Hematopoietic multipotent progenitor cell treated with erythropoietin and hydrocortisone succinate and interleukin-3 and kit ligand, for 4 days (in vitro differentiated cells): ENCODE results near the gene TRIM8.

Source experiments
- DNase-seq: peaks from one replicate; pipeline ENCODE4 v3.0.0-alpha.2; 2015

TRIM8 gene, protein sequence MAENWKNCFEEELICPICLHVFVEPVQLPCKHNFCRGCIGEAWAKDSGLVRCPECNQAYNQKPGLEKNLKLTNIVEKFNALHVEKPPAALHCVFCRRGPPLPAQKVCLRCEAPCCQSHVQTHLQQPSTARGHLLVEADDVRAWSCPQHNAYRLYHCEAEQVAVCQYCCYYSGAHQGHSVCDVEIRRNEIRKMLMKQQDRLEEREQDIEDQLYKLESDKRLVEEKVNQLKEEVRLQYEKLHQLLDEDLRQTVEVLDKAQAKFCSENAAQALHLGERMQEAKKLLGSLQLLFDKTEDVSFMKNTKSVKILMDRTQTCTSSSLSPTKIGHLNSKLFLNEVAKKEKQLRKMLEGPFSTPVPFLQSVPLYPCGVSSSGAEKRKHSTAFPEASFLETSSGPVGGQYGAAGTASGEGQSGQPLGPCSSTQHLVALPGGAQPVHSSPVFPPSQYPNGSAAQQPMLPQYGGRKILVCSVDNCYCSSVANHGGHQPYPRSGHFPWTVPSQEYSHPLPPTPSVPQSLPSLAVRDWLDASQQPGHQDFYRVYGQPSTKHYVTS

DNA sequence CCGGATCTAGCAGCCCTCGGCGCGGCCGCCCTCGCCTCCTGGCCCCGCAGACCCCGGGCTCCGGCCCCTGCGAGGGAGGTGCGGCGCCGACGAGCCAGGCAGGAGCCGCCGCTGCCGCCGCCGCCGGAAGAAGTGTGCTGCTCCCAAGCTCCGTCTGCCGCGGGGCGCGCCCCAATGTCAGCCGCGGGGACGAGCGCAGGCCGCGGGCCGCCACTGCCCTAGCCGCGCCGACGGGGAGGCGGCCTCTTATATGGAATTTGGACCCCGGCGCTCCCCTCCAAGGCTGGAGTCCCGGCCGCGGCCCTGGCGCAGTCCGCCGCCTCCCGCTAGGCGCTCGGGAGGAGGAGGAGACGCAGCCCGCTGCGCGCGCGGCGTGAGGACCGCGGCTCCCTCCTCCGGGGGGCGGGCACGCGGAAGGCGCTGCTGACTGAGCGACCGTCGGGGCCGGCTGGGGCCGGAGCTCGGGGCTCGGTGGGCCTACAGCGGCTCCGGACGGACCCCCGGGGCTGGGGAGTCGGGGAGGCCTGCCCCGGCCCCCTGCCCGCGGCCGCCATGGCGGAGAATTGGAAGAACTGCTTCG is at the start of gene TRIM8:
Gene TRIM8 (plus strand): TSS at position 414 of the 580 bp plus-strand sequence. CDS start 139 bp downstream, at position 553.
- peak; percentile 80 for DNase-seq

DNA sequence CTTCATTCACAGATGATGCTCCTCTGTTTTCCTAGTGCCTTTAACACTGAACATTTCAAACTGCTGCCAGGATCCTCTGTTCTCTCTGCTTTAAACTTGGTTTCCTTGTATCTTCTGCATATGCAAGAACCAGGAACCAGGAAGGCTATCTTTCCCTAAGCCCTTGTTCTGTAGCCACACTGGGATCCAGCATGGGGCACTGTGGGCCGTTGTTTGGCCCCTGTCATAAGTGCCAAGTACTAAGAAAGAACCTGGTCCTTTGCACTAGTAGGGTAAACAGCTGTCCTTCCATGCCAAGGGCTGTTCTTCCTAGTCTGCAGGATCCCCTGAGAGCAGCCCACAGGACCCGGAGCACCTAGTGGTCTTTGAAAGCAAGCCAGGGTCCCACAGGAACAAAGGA is 49.0 kb upstream of the TRIM8 start:
- DNase-seq, result peak; percentile 45

DNA sequence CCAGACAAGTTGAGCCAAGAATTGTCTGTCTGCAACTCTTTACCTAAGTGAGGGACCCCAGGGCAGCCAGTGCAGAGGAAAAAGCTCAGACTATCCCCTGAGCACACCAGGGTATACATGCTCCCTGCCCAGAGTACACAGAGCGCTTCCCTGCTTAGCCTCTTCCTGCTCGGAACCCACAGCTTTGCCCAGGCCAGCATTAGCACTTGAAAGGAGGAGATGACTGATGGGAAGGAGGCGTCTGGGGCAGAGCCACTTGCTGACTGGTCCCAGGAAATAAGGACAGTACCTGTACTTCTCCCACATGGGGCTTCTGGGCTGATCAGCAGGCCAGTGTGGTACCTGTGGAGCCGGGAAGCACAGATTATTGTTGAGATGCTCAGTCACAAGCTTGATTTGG is 48.4 kb upstream of the TRIM8 start:
- DNase-seq, result no peak

DNA sequence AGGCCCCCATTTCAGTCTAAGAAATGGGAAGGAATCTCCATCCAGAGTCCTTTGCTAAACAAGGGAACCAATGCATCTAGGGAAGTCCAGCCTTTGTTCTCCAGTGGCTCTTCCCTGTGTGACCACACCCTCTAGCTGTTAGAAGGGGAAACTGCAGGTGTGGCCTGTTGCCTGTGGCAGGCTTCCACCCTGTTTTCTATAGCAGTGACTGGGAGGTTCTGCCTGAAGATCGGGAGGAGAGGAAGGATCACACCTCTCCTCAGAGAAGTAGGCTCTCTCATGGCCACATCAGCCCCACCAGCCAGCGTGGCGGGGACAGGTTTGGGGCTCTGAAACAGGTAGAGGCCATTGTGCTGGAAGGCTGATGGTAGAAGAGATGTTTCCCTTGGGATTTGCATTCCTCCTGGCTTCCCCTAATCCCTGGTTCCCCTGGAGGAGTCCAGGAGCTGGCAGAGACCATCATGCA is 47.7 kb upstream of the TRIM8 start:
- DNase-seq, result peak; percentile 84

DNA sequence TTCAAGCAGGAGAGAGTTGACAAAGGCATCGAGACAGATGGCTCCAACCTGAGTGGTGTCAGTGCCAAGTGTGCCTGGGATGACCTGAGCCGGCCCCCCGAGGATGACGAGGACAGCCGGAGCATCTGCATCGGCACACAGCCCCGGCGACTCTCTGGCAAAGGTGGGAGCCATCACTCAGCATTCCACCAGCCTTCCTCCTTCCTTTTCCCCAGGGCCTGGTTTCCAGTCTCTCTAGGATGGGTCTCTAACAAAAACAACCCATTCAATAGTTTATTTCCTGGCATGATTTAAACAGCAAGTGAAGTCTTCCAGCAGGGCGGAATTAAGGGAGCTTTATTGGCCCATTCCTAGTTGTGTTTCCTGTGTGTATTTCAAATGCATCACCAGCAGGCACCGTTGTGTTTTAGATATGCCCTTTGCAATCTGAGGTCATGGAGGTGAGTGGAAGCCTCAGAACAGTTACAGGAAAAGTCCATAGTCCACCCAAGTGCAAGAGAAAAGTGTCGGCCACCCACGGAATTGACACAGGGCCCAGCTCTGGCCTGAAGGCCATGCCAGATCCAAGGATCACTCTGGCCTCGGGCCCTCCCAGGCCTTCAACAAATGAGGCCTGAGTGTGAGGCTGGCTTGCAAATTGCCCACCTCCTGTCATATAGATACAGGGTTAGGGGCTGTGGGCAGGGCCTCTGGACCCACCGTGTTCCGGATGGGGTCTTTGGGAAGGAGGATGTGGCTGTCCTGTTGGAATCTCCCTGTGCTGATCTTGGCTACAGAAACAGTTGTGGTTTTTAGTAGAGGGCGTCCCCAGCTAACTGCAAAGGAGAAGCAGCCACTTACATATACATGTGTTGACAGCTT is 46.9 kb upstream of the TRIM8 start:
- peak; percentile 60 for DNase-seq

DNA sequence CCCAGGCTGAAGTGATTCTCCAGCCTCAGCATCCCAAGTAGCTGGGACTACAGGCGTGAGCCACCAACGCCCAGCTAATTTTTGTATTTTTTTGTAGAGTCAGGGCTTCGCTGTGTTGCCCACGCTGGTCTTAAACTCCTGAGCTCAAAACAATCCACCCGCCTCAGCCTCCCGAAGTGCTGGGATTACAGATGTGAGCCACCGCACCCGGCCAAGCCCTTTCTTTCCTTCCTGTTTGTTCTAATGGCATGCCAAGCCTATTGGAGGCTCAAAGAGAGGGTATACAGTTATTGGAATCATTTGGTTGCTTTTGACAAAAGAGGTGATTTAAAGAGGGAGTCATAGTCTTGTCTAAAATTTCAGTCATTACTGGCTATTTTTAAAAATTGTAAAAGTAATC is 46.0 kb upstream of the TRIM8 start:
- DNase-seq, result peak; percentile 52

DNA sequence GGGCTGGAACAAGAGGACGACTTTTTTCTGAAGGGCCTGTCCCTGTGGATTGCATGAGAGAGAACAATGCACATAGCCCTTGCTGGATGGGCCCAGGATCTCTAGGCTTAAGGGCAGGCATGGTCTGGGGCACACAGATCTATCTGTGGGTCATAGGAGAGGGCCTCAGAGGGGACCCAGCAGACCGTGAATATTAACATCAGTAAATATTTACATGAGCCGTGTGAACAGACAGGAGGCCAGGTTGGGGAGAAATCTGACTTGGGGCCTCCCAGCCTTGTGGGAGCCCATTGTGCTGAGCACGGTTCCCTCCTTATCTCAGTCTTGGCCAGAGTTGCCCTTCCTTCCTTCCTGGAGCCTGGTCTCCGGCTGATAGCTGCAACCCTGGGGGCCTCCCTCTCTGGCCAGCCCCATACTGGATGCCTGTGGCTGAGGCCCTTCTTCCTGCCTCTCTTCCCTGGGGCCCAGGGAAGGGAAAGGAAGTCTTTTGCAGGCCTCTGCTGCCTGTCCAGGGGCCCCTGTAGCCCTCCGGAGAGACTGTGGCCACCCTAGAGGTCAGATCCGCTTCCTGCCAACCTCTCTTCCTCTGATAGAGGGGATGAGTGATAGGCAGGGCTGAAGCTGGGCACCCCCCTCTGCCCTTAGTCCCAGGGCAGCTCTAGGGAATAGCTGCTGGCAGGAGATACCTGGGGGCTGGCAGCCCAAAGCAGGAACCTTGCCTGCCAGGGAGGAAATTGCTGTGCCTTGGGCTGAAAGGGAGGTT is 44.5 kb upstream of the TRIM8 start:
- peak; percentile 97 for DNase-seq

DNA sequence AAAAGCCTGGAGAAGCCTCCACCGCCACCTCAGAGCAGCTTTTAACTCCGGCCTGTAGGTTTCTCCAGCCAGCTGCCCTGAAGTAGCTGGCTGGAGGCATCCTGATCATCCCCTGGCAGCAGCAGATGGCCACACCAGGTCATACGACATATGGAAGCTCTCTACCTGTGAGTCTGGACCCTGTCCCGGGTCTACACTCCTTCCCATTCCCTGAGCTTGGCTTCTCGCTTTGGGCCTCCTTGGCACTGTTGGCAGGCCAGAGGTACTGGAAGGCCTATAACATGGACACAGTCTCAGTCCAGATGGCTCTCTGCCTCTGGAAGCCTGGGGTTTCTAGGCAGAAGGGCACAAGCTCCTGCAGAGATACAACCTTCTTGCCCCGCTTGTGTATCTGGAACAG is 43.5 kb upstream of the TRIM8 start:
- DNase-seq, result no peak

DNA sequence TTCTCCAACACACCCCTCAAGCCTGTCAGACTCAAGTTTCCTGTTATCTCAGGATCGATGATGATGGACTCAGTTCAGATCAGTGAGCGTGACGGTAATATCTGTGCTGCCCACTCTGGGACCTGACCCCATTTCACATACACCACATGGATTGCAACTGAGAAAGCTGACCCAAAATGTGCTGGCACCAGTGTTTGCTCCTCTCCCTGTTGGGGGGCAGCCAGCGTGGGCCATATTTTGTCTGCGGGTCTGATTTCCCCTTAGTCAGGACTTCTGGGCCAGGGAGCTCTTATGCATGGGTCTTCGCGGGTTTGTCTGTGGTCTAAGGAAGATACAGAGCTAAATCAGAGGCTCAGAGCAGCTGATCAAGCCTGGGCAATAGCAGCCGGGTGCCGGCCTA is 42.6 kb upstream of the TRIM8 start:
- peak; percentile 32 for DNase-seq

DNA sequence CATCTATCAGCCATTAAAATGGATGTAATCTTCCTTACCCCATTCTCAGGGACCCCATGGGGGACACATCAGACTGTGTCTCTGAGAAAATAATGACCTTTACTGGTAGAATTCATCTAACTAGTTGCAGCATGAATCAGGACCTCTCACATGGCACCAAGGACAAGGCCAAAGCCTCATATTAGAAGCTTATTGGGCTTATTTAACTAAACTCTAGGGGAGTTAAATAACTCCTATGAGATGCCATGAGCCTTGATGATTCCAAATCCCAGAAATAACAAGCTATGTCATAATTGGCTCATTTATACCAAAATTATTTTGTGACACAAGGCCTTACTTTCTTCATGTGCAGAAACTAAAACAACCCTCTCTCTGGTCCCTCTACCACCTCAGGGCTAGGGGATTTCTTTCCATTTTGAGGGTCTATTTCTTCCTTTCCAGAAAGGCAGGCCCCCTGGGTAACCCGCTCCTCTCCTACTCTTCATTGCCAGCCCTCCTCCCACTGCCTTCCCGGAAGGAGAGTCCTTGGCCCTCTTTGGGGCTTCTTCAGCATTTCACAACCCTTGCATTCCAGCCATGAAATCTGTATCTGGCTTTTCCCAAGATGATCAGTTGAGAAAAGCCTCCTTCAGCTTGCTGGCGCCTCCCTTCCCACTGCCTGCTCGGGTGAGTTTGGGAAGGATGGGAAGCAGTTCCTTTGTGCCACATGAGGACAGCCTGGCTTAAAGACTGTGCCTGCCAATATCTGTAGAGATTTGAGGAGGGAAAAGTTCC is 41.8 kb upstream of the TRIM8 start:
- DNase-seq, result no peak

DNA sequence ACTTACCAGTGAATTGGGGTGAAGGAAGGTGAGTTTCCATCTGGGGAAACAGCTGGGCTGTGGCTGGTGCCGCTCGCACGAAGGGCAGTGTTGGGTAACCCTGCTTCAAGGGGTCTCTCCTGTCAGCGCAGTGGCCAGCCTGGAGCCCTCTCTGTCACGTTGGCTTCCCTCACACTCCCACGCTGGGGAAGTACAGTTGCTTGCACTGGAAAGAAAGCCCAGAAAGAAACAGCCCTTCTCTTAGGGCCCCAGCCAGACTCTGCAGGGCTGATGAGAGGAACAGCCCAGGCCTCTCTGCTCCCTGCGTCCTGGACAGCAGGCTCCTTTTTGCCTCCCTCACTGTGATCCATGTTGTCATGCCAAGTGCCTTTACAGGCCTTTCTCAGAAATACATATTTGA is 40.3 kb upstream of the TRIM8 start:
- peak; percentile 81 for DNase-seq

DNA sequence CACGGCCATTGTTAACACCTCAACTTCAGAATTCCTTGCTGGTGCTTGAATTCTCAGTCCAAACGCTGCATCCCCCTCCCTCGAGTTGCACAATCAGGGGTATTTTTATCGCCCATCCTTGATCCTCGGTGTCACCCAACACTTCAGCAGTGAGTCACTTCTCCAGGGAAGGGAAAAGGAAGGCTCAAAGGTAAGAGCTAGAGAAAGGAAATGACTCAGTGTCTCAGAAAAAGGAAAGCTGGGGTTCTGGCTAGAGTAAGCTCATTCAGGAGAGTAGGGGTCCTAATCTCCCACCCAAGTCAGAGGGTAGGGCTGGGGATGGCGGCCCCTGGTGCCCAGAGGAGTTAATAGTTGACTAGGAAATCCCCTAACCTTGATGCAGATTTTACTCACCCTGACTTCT is 39.8 kb upstream of the TRIM8 start:
- DNase-seq, result no peak

DNA sequence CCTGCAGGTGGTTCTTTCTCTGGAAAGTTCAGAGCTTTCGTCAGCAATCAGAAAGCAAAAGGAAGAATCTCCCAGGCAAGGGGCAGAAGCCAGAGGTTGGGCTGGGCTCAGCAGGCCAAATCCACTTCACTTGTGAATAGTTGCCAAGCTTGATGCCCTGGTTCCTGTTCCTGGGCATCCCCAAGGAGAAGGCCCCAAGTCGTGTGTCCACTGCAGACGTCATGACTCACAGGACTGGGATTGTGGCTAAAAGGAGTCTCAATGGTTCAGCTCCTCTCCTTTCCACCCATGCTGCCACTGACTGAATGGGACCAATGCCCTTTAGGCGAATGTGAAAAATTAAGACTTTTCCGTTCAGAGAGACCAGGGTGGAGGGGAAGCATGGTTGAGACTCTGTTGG is 38.6 kb upstream of the TRIM8 start:
- no peak for DNase-seq

DNA sequence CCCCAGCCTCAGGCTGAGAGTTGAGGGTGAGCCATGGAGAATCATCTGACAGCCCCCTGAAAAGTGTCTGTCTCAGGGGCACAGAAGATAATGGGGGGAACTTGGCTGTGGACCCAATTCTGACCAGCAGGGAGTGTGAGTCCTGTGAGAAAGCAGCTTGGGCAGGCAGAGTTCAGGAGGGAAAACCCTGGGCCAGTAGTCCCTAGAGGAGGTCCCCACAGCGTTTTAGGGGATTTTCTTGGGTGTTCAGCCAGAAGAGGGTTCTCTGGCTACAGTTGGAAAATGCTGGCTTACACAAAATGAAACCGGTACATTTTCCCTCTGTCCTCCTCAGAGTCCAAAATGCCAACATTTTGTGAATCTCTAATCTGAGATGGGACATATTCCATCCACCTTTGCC is 35.8 kb upstream of the TRIM8 start:
- DNase-seq, result no peak

DNA sequence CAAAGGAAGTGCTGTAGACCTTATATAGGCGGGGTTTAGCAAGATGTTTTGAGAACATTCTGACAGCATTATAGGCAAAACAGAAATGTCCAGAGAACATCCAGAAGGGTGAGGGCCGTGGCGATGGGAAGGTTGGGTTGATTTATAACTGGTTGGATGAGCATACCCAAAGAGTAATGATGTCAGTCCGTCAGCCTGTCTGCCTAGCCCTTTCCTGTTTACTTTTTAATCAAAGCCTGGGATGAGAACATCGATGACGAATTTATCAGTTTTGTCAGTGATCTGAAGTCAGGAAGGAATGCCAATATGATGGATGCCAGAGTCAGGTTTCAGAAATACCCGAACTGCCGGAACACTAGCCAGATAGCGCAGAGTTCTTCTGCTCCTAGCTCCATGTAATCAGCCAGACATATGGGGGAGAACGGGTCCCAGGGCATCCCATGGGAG is 33.8 kb upstream of the TRIM8 start:
- DNase-seq, result no peak

DNA sequence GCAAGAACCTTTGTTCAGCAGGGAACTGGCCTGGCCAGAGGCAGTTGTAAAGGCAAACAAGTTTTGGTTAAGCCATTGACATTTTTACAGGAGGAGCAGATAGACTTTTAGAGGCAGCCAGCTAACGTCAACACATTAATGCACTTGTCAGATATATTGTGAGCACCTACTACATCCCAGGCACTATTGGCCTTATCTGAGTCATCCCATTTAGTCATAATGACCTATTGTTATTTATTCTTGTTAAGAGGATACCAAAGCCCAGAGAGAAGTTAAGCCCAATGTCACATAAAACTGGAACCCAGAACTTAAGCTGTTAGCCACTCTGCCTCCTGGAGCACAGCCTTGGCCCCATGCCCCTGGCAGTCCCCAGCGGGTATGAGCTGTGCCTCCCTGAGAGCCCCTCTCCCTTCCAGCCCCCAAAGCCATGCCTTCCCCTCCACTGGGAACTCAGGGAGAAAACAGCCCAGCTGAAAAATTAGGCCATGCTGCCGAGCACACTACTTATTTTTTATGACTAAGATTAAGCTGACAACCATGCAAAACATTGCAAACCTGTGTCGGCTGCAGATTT is 32.7 kb upstream of the TRIM8 start:
- no peak for DNase-seq

DNA sequence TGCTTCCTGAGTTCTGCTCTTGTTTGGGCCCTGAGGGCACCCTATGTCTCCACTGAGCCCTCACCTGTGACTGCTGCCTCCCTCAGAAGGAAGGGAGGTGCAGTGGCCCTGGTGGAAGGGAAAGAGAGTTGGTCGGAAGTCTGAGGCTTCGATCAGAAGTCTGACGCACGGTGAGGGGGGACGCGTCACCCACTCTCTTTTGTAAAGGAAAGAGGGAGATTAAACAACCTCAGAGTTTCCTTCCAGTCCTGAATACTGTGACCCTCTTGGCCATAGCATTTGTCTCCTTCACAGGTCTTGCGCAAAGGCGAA is 31.4 kb upstream of the TRIM8 start:
- no peak for DNase-seq

DNA sequence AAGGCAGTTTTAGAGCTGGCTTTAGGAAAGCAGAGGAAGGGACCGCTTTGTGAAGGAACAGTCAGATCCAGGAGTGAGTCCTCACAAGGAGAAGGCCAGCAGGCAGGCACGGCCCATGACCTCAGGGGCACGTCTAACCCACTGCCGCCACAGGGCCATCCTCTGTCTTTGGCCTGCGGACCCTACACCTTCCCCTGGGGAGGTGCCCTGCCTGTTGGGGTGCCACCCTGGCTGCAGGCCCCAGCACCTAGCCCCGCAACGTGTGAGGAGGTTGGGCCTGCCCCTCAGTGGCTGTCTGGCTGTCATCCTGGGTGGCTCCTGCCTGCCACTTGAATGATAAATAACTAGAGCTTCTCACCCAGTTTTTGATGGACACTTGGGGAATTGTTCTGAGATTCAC is 31.0 kb upstream of the TRIM8 start:
- no peak for DNase-seq

DNA sequence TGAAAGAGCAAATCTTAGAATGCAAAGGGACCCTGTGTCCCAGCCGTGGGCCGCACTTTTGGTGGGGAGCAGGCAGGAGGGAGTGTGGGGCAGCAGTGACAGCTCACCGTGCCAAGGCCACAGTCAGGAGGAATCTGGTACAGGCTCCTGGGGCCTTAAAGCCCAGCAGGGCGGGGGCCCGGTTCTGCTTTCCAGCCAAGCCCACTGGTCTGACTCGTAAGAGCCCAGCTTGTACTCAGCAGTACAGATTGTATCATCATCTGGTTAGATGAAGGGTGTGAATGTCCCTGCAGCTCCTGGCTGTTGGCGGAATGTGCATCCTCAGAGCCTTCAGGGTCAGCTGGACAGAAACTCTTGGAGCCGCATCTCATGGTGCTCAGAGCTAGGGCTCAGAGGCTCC is 30.5 kb upstream of the TRIM8 start:
- peak; percentile 32 for DNase-seq

DNA sequence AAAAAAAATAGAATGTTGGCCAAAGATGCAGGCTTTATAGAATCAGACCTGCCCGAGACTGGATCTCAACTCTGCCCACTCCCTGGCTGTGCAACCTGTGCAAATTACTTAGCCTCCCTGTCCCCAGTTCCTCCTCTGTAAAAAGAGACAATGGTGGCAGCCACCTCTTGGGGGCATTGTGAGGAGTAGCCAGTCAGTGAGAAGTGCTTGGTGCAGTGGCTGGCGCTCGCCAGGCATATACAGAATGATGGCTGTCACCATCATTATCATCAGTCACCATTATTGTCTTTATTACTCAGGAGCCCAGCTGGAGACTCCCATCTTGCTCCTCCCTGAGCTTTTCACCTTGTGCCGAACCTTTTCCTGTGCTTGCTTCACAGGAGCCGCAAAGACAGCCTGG is 29.4 kb upstream of the TRIM8 start:
- no peak for DNase-seq

DNA sequence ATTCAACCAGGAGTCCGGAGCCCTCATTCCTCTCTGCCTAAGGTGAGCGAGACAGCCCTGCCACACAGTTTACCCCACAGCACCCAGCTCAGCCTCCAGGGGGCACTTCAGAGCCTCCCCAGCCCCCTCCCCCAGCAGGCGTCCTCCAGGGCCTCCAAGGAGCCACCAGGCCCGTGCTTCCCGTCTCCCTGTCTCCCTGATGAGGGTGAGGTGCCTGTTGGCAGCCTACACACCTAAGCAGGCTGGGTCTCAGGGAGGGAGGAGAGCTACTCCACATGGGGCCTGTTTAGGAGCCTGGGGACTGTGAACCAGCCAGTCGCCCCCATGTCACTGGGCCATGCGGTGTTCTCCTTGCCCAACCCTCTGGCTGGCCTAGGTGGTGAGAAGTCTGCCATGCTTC is 28.9 kb upstream of the TRIM8 start:
- DNase-seq, result no peak
